CD4-positive, alpha-beta T cell treated with Interleukin-1 beta for 1 hour (primary cell): ENCODE data around the gene TCF3.
A peak's percentile ranks its signal among the peaks of the same experiment; 100 is the strongest.
"Not testable (repeated sequence)": the region's sequence is repeated elsewhere in the genome, so short reads cannot be mapped to it uniquely, and the experiment has no call there.

Source experiments
- DNase-seq, 2 donors: peaks; one replicate each; pipeline ENCODE4 v3.0.0-alpha.2; 2020 to 2022

The TCF3 gene

GRCh38 chr19:1672769-1673644 lies 20.6 kb upstream of the TCF3 start:
- DNase-seq: no peak

- peak; percentile 53 to 58 for DNase-seq
Measured at GRCh38 chr19:1672038-1672768, 19.8 kb upstream of the TCF3 start.

- no peak for DNase-seq
Measured at GRCh38 chr19:1671716-1672037, 19.3 kb upstream of the TCF3 start.

GRCh38 chr19:1670747-1671146 lies 18.3 kb upstream of the TCF3 start:
- DNase-seq: not testable (repeated sequence)

- DNase-seq: peak; percentile 15 to 69
Measured at GRCh38 chr19:1668486-1669270, 16.3 kb upstream of the TCF3 start.

GRCh38 chr19:1668048-1668485 lies 15.7 kb upstream of the TCF3 start:
- DNase-seq: no peak

GRCh38 chr19:1665565-1666047 lies 13.2 kb upstream of the TCF3 start:
- no peak for DNase-seq

- no peak for DNase-seq
Measured at GRCh38 chr19:1663852-1664251, 11.4 kb upstream of the TCF3 start.

GRCh38 chr19:1663227-1663626 lies 10.8 kb upstream of the TCF3 start:
- not testable (repeated sequence) for DNase-seq

DNA sequence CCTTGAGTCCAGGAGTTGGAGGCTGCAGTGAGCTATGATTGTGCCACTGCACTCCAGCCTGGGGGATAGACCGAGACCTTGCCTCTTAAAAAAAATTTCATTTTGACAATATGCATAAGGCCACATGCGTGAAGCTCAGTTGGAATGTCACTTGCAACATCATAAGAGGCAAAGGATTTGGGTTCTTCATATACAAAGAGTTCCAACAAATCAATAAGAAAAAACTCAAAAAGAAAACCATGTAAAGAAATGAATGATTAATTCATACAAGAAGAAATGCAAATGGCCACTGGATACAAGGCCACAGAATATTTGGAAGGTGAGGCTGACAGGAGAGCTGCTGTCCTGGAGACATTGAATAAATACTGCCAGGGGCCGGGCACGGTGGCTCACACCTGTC lies 9.6 kb upstream of the TCF3 start:
- no peak for DNase-seq

- no peak for DNase-seq
Measured at GRCh38 chr19:1659084-1659427, 6.6 kb upstream of the TCF3 start.

GRCh38 chr19:1658150-1659083 lies 6.0 kb upstream of the TCF3 start:
- no peak for DNase-seq

DNA sequence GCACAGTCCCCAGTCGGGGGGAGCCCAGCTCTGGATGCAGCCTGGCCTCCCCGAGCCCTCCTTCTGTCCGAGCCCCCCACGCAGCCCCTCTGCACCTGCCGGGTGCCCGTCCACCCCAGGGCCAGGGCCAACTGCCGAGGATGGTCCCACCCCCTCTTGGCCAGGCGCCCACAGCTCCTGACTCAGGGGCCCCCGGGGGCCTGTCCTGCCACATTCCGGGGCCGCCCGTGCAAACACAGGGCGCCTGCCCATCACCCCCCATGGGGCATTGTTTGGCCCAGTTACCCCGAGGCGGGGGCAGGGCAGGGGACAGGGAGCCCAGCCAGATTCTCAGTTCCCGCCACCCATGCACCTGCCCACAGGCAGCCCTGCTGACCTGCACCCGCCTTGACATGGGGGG lies 5.3 kb upstream of the TCF3 start:
- DNase-seq: no peak

DNA sequence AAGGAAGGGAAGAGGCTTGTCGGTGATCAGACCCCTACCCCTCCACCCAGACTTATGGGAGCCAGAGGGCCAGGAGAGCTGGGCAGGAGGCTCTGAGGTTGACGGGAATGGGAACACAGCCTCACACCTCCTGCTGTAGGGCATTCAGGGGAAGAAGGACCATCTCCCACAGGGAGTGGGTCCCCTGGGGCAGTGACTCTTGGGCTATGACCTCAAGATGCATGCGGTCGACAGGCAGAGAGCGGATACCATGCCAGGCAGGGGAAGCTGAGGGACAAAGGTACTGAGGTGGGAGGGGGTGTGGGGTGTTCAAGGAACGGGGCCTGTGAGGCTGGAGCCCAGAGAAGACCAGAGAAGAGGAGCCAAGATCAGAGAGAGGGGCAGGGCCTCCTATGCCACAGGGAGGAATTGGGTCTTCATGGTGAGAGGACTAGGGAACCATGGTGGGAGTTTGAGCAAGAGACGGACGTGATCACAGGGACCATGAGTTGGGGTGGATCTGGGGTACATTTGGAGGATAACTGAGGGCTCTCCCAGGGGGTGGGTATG lies 4.6 kb upstream of the TCF3 start:
- no peak for DNase-seq

- DNase-seq: no peak
Measured at GRCh38 chr19:1655987-1656608, 3.7 kb upstream of the TCF3 start.

- no peak for DNase-seq
Measured at GRCh38 chr19:1655131-1655981, 2.9 kb upstream of the TCF3 start.

GRCh38 chr19:1654178-1654792 lies 1.9 kb upstream of the TCF3 start:
- no peak for DNase-seq

- DNase-seq: no peak
Measured at GRCh38 chr19:1653300-1653628, 849 bp upstream of the TCF3 start.

GRCh38 chr19:1651568-1652291 lies 685 bp downstream of the TCF3 start:
- DNase-seq: peak; percentile 33 to 48
